DMS114 treated with DMSO at 0.1 percent for 48 hours (cell line): Measurements from ENCODE around the gene DIP2B.
"Not testable (repeated sequence)": the region's sequence is repeated elsewhere in the genome, so short reads cannot be mapped to it uniquely, and the experiment has no call there.

Experiments used
- DNase-seq: peaks from one replicate; lab custom pipeline; 2025; ENCODE audit not compliant: unreplicated experiment; lab: John Stamatoyannopoulos, UW

The DIP2B gene

GRCh38 chr12:50504798-50505674, at the start of gene DIP2B:
TSS of gene DIP2B (plus strand) at chr12:50504985. CDS start at chr12:50505141, 156 bp downstream.
- DNase-seq: peak; percentile 87

GRCh38 chr12:50458606-50459005, 46.2 kb upstream of the DIP2B start:
- DNase-seq: no peak

GRCh38 chr12:50467439-50467838, 37.3 kb upstream of the DIP2B start:
- DNase-seq: no peak

GRCh38 chr12:50477241-50477832, 27.4 kb upstream of the DIP2B start:
- DNase-seq: no peak

- DNase-seq: no peak
Measured at GRCh38 chr12:50482571-50482970, 22.2 kb upstream of the DIP2B start.

- no peak for DNase-seq
Measured at GRCh38 chr12:50483488-50483887, 21.3 kb upstream of the DIP2B start.

GRCh38 chr12:50488801-50489200, 16.0 kb upstream of the DIP2B start:
- no peak for DNase-seq

GRCh38 chr12:50498119-50498518, 6.7 kb upstream of the DIP2B start:
- DNase-seq: not testable (repeated sequence)

- no peak for DNase-seq
Measured at GRCh38 chr12:50505675-50506530, 1.1 kb downstream of the DIP2B start.

- no peak for DNase-seq
Measured at GRCh38 chr12:50506753-50507473, 2.1 kb downstream of the DIP2B start.

GRCh38 chr12:50507474-50507838, 2.7 kb downstream of the DIP2B start:
- no peak for DNase-seq

GRCh38 chr12:50507930-50508329, 3.1 kb downstream of the DIP2B start:
- DNase-seq: no peak

- no peak for DNase-seq
Measured at GRCh38 chr12:50508414-50508813, 3.6 kb downstream of the DIP2B start.

GRCh38 chr12:50508970-50509663, 4.3 kb downstream of the DIP2B start:
- DNase-seq: no peak

GRCh38 chr12:50514526-50515276, 9.9 kb downstream of the DIP2B start:
- DNase-seq: no peak

GRCh38 chr12:50515587-50515986, 10.8 kb downstream of the DIP2B start:
- DNase-seq: no peak

- DNase-seq: no peak
Measured at GRCh38 chr12:50517421-50518048, 12.8 kb downstream of the DIP2B start.

GRCh38 chr12:50518090-50518489, 13.3 kb downstream of the DIP2B start:
- no peak for DNase-seq

- DNase-seq: no peak
Measured at GRCh38 chr12:50519353-50519752, 14.6 kb downstream of the DIP2B start.
